GM23338 (cell line): Measurements from ENCODE around the gene ZNF275. TPM values are rescaled to one million over a fixed set of nuclear protein-coding genes. Genes with fewer than 3 reads are reported as not detected.

ENCODE experiments used
- ATAC-seq: fragments of 200-7000 bp; cut with Tn5 transposase; 3 replicates; pipeline ENCODE4 v1.9.1; 2020
- DNase-seq: peaks from one replicate; pipeline ENCODE4 v3.0.0-alpha.2; 2015; ENCODE audit warnings: low spot score
- H2AFZ ChIP-seq: fragments of 200-600 bp; sonication (generic); 2 replicates; pipeline ENCODE4 v1.8.0; 2016; ENCODE audit warnings: antibody characterized with exemption, mild to moderate bottlenecking, moderate library complexity
- H3F3A ChIP-seq: fragments of 200-600 bp; sonication (generic); replicated peaks from 2 replicates; pipeline ENCODE4 v1.8.0; 2017; ENCODE audit warnings: antibody characterized with exemption, mixed run types, low read depth
- H3K27ac ChIP-seq: fragments of 200-600 bp; sonication (generic); 2 replicates; pipeline ENCODE4 v1.6.1; 2016; ENCODE audit warnings: low read depth
- H3K27me3 ChIP-seq: fragments of 200-600 bp; sonication (generic); 2 replicates; pipeline ENCODE4 v1.8.0; 2016; ENCODE audit warnings: mild to moderate bottlenecking, mixed run types, moderate library complexity; ENCODE audit not compliant: insufficient read depth
- H3K36me3 ChIP-seq: fragments of 200-600 bp; sonication (generic); 2 replicates; pipeline ENCODE4 v1.8.0; 2016; ENCODE audit warnings: mild to moderate bottlenecking; ENCODE audit not compliant: insufficient read depth
- H3K4me1 ChIP-seq: fragments of 200-600 bp; sonication (generic); 2 replicates; pipeline ENCODE4 v1.8.0; 2016; ENCODE audit warnings: mild to moderate bottlenecking, moderate library complexity; ENCODE audit not compliant: insufficient read depth
- H3K4me2 ChIP-seq: fragments of 200-600 bp; sonication (generic); 2 replicates; pipeline ENCODE4 v1.7.1; 2017; ENCODE audit warnings: mixed run types
- H3K4me3 ChIP-seq: fragments of 200-600 bp; sonication (generic); 2 replicates; pipeline ENCODE4 v1.6.1; 2016; ENCODE audit warnings: mixed run types
- H3K79me2 ChIP-seq: fragments of 200-600 bp; sonication (generic); replicated peaks from 2 replicates; pipeline ENCODE4 v1.8.0; 2017; ENCODE audit warnings: mild to moderate bottlenecking; ENCODE audit not compliant: insufficient read depth
- H3K9me2 ChIP-seq: fragments of 200-600 bp; sonication (generic); 2 replicates; pipeline ENCODE4 v1.8.0; 2017; ENCODE audit not compliant: insufficient read depth
- H4K20me1 ChIP-seq: fragments of 200-600 bp; sonication (generic); replicated peaks from 2 replicates; pipeline ENCODE4 v1.8.0; 2017; ENCODE audit warnings: mild to moderate bottlenecking; ENCODE audit not compliant: insufficient read depth
- H3K27ac Mint-ChIP-seq: 2 replicates; pipeline ENCODE4 v1.8.0; 2020; ENCODE audit warnings: inconsistent platforms, mild to moderate bottlenecking, moderate library complexity, mixed read lengths
- H3K27me3 Mint-ChIP-seq: 3 replicates; pipeline ENCODE4 v1.8.0; 2022; ENCODE audit warnings: low read depth, mild to moderate bottlenecking, moderate library complexity, mixed read lengths, inconsistent platforms; ENCODE audit not compliant: insufficient read depth, poor library complexity
- H3K36me3 Mint-ChIP-seq: 3 replicates; pipeline ENCODE4 v1.8.0; 2021; ENCODE audit warnings: low read depth, mild to moderate bottlenecking, inconsistent platforms, moderate library complexity, mixed read lengths
- H3K4me1 Mint-ChIP-seq: 3 replicates; pipeline ENCODE4 v1.8.0; 2020; ENCODE audit warnings: mild to moderate bottlenecking, inconsistent platforms, mixed read lengths
- H3K4me3 Mint-ChIP-seq: 3 replicates; pipeline ENCODE4 v1.8.0; 2021; ENCODE audit warnings: moderate library complexity, mild to moderate bottlenecking, inconsistent platforms, mixed read lengths
- H3K9me3 Mint-ChIP-seq: 3 replicates; pipeline ENCODE4 v1.8.0; 2020; ENCODE audit warnings: moderate library complexity, mild to moderate bottlenecking, inconsistent platforms, mixed read lengths
- EZH2 ChIP-seq: fragments of 200-600 bp; sonication (generic); IDR thresholded peaks from one replicate; pipeline ENCODE4 v1.8.0; 2017; ENCODE audit warnings: antibody characterized with exemption, mild to moderate bottlenecking, low read depth; ENCODE audit not compliant: unreplicated experiment
- EZH2phosphoT487 ChIP-seq: fragments of 200-600 bp; sonication (generic); IDR thresholded peaks from one replicate; pipeline ENCODE4 v1.8.1; 2018; ENCODE audit warnings: antibody characterized with exemption; ENCODE audit not compliant: unreplicated experiment
- JUNB ChIP-seq: IDR thresholded peaks from one replicate; pipeline ENCODE4 v1.6.1; 2016; ENCODE audit warnings: antibody characterized with exemption; ENCODE audit not compliant: unreplicated experiment
- NANOG ChIP-seq: IDR thresholded peaks from 2 replicates; pipeline ENCODE4 v1.6.1; 2016; ENCODE audit warnings: antibody characterized with exemption, borderline replicate concordance
- POLR2AphosphoS5 ChIP-seq: IDR thresholded peaks from 2 replicates; pipeline ENCODE4 v1.6.1; 2016; ENCODE audit warnings: antibody characterized with exemption, low read depth
- ZNF114 ChIP-seq: fragments of 250-450 bp; sonication (Bioruptor Pico); IDR thresholded peaks from 2 replicates; pipeline ENCODE4 v1.5.0; 2020; ENCODE audit warnings: mild to moderate bottlenecking, moderate library complexity
- polyA plus RNA-seq: library from polyadenylated mRNA; unstranded; fragments of >200 nt; fragmentation: Nextera tagmentation; extraction: Ambion mirVana; gene quantifications from 2 replicates; pipeline ENCODE4 v1.2.1, GENCODE V29; 2016
- total RNA-seq: library from RNA; depleted of rRNA; stranded (reverse); fragments of >200 nt; shearing (Covaris generic); gene quantifications from 2 replicates; pipeline ENCODE4 v1.2.3, GENCODE V29; 2014
- TF ChIP-seq, protein P1 (sequence below): IDR thresholded peaks from one replicate; pipeline ENCODE4 v1.6.1; 2018; ENCODE audit warnings: antibody characterized with exemption; ENCODE audit not compliant: unreplicated experiment
- TF ChIP-seq, protein P2 (sequence below): IDR thresholded peaks from 2 replicates; pipeline ENCODE4 v1.6.1; 2016; ENCODE audit warnings: antibody characterized with exemption
- TF ChIP-seq, protein P3 (sequence below), 2 experiments: fragments of 200-600 bp in 1 of 2; sonication (generic) in 1 of 2; conservative IDR thresholded peaks; 2 replicates each; pipeline versions ENCODE4 v1.5.1 to v1.6.1; 2016 to 2017; ENCODE audit warnings: antibody characterized with exemption in 2 of 2, low read depth in 2 of 2, mild to moderate bottlenecking in 2 of 2, moderate library complexity in 1 of 2

Gene ZNF275
- total and polyA plus RNA-seq, 2 experiments from 2014 or later = 3.2 to 12.3 TPM

DNA sequence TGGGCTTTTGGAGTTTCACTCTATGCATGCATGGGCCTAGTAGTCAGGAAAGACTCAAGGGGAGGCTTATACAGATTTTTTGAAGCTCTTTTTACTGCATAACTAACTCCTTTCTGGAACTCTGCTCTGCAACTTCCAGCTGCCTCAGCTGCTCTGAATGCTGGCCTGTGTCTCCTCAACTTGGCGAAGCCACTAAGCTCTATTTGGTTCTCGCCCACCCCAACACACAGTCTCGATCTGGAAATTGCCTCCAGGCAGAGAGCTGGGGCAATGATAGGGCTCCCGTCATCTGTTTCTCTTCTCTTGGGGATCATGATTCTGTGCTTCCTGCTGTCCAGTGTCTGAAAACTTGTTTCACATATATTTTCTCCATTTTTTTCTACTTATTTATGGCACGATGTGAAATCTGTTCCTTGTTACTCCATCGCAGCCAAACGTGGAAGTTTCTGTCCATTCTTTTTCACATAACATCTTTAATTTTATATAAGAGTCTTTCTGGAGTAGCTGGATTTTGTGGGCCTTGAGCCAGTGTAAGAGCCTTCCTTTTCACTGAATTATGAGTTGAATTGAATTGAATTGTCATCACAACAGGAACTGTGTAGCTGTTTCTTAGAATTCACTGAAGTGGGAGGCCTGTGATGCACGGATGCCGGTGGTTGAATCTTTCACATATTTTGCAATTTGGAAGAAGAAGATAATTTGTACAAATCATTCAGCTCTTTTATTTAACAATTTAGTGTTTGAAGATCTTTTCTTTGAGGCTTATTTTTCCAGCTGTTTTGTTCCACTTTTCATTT is 9.0 kb downstream of the ZNF275 start:
- peaks cover 44% of the 10 kb centered on the region for H3K36me3 Mint-ChIP-seq
- H3K9me3 Mint-ChIP-seq = no peaks in the 10 kb centered on the region

More for the DNA sequence above, 9.0 kb downstream of the ZNF275 start:
- H3K27me3 Mint-ChIP-seq = peaks cover 3% of the 10 kb centered on the region
- no peaks in the 10 kb centered on the region for H3K4me1 ChIP-seq
- no peak overlapping the region for H3K4me3 ChIP-seq
- peaks cover 10% of the 10 kb centered on the region; the same call in 1 of the 2 replicates for H3K79me2 ChIP-seq
- H3K4me3 Mint-ChIP-seq = no peak overlapping the region
- H3F3A ChIP-seq = no peaks in the 10 kb centered on the region
- no peaks in the 10 kb centered on the region for H3K36me3 ChIP-seq
- ATAC-seq (no peak), DNase-seq (no peak)
- no peaks in the 10 kb centered on the region for H3K27me3 ChIP-seq
- TF ChIP-seq JUNB (no peak), EZH2 (no peak), ZNF114 (no peak), EZH2phosphoT487 (no peak), POLR2AphosphoS5 (no peak), NANOG (no peak)
- TF ChIP-seq, protein P1, sequence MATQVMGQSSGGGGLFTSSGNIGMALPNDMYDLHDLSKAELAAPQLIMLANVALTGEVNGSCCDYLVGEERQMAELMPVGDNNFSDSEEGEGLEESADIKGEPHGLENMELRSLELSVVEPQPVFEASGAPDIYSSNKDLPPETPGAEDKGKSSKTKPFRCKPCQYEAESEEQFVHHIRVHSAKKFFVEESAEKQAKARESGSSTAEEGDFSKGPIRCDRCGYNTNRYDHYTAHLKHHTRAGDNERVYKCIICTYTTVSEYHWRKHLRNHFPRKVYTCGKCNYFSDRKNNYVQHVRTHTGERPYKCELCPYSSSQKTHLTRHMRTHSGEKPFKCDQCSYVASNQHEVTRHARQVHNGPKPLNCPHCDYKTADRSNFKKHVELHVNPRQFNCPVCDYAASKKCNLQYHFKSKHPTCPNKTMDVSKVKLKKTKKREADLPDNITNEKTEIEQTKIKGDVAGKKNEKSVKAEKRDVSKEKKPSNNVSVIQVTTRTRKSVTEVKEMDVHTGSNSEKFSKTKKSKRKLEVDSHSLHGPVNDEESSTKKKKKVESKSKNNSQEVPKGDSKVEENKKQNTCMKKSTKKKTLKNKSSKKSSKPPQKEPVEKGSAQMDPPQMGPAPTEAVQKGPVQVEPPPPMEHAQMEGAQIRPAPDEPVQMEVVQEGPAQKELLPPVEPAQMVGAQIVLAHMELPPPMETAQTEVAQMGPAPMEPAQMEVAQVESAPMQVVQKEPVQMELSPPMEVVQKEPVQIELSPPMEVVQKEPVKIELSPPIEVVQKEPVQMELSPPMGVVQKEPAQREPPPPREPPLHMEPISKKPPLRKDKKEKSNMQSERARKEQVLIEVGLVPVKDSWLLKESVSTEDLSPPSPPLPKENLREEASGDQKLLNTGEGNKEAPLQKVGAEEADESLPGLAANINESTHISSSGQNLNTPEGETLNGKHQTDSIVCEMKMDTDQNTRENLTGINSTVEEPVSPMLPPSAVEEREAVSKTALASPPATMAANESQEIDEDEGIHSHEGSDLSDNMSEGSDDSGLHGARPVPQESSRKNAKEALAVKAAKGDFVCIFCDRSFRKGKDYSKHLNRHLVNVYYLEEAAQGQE = no peak
- TF ChIP-seq, protein P2, sequence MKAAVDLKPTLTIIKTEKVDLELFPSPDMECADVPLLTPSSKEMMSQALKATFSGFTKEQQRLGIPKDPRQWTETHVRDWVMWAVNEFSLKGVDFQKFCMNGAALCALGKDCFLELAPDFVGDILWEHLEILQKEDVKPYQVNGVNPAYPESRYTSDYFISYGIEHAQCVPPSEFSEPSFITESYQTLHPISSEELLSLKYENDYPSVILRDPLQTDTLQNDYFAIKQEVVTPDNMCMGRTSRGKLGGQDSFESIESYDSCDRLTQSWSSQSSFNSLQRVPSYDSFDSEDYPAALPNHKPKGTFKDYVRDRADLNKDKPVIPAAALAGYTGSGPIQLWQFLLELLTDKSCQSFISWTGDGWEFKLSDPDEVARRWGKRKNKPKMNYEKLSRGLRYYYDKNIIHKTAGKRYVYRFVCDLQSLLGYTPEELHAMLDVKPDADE = no peak
- TF ChIP-seq, protein P3, sequence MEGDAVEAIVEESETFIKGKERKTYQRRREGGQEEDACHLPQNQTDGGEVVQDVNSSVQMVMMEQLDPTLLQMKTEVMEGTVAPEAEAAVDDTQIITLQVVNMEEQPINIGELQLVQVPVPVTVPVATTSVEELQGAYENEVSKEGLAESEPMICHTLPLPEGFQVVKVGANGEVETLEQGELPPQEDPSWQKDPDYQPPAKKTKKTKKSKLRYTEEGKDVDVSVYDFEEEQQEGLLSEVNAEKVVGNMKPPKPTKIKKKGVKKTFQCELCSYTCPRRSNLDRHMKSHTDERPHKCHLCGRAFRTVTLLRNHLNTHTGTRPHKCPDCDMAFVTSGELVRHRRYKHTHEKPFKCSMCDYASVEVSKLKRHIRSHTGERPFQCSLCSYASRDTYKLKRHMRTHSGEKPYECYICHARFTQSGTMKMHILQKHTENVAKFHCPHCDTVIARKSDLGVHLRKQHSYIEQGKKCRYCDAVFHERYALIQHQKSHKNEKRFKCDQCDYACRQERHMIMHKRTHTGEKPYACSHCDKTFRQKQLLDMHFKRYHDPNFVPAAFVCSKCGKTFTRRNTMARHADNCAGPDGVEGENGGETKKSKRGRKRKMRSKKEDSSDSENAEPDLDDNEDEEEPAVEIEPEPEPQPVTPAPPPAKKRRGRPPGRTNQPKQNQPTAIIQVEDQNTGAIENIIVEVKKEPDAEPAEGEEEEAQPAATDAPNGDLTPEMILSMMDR (conservative IDR thresholded peaks at IDR 0.05; ENCODE audit: low read depth in 2 of 2) = no peak
- H3K4me2 ChIP-seq = no peak overlapping the region
- no peaks in the 10 kb centered on the region for H4K20me1 ChIP-seq
- H3K4me1 Mint-ChIP-seq = no peaks in the 10 kb centered on the region; the same call in 2 of the 3 replicates
- H3K9me2 ChIP-seq = no peaks in the 10 kb centered on the region
- H3K27ac ChIP-seq = no peak overlapping the region
- H2AFZ ChIP-seq = no peak overlapping the region
- no peak overlapping the region for H3K27ac Mint-ChIP-seq
